NCI-H1417 treated with DMSO at 0.1 percent for 48 hours (cell line): ENCODE results near the gene ARHGAP26.
"Not testable (repeated sequence)": the region's sequence is repeated elsewhere in the genome, so short reads cannot be mapped to it uniquely, and the experiment has no call there.

ENCODE experiments used
- DNase-seq: peaks from one replicate; lab custom pipeline; 2025; lab: John Stamatoyannopoulos, UW

Gene ARHGAP26

DNA sequence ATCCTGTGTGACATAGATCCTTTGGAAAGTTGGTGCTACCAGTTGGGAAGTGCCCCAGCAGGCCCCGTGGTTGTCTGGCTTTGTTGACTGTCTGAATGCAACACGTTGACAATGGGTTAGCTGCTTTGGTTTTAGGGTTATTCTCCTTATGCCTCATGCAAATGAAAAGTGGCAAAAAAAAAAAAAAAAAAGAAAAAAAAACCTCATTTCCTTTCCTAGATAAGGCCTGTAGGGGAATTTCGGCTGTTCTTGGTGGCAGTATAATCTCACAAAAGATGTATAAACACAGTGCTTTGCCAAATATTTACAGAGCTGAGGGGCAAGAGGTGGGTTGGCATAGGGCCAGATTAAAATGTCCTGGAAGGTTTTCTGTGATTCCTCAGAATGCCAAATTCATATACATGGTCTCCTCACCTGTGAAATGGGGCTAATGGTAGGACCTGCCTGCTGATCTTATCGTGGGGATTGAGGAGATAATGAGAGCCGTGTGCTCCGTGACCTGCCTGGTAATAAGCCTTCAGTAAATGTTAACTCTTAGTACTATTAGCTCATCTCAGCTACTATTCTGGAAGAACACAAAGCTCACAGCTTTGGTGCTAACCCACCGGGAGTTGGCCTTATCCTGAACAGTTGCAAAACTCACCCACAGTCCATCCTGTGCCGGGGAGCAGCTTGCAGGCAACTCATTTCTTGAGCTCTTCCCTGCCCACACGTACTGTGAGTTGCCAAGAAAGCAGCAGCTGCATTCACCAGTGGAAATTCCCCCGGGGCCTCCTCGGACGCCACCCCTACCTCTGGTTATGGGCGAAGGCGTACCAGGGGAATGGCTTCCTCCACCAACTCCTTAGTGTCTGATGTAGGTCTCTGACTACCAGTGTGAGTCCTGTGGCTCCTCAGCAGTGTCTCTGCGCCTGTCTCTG lies 413.0 kb downstream of the ARHGAP26 start:
- no peak for DNase-seq

DNA sequence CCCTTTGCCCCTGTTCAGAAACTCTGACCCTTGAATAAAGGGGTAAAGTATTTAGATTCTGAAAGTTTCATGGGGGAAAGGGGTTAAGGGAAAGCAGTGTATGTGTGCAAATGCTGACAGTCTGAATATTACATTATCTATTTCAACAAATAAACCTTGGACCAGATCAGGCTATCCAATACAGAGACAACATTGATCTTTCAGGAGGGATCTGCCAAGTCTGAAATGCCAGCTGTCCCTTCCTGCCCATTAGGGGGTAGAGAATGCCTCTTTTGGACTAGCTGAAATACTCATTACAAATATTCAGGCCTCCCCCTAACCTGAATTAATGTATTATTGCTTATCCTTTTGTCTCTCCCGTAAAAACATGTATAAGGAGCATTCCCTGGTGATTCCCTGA lies 413.8 kb downstream of the ARHGAP26 start:
- no peak for DNase-seq

DNA sequence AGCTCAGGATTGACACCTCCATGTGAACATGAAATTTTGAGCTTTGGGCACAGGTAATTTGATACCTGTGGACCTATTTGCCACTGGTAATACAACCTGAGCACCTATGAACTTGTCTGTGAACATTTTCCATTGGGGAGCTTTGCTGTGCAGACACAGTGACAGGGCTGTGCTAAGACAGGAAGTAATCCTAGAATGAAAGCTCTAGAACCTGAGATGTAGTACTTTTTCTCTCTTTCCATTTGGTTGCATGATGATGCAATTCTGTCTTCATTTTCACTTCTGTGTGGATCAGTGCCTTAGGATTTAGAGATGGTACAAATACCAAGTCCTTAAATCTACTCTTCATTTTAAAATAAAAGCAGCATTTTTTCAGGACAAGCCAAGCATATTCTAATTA lies 416.4 kb downstream of the ARHGAP26 start:
- DNase-seq = no peak

DNA sequence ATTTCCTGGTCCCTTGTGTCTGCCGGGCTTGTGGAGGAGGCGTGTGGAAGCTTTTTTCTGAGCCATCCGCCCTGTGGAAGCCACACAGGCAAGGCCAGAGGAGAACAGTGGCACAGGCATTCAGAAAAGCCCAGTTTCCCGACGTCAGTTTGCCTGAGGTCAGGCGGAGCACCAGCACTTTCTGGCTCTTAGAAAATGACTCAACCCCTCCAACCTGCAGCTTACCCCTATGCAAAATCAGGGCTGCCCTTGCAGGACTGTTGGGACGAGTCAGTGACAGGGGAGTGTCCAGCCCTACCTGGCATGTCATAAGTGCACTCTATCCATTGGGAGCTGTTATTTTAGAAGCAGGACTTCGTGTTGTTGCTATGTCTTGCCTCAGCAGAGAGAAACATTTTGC lies 417.3 kb downstream of the ARHGAP26 start:
- DNase-seq = no peak

GRCh38 chr5:143188083-143188482 lies 417.9 kb downstream of the ARHGAP26 start:
- no peak for DNase-seq

- no peak for DNase-seq
These were observed 418.5 kb downstream of the ARHGAP26 start for GRCh38 chr5:143188692-143189091.

- no peak for DNase-seq
These were observed 420.2 kb downstream of the ARHGAP26 start for GRCh38 chr5:143190260-143190810.

DNA sequence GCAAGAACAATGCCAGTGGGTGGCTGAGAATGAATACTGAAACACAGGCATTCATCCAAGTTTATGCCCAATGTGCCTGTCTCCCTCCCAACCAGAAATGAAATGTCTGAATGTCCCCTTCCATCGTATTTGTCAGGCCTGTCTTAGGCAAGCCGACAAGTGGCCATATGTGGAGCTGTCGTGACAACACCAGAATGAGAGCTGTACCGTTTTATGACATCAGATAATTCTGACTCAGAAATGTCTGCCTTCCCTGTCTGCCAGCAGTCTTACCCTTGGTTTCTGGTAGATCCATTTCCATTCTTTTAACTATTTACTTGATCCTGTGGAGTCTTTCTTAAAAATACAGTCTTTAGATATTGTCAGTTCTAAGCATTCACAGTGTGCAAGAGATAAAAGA lies 421.5 kb downstream of the ARHGAP26 start:
- no peak for DNase-seq

GRCh38 chr5:143192191-143192900 lies 422.2 kb downstream of the ARHGAP26 start:
- no peak for DNase-seq

- no peak for DNase-seq
These were observed 424.0 kb downstream of the ARHGAP26 start for GRCh38 chr5:143194206-143194605.

DNA sequence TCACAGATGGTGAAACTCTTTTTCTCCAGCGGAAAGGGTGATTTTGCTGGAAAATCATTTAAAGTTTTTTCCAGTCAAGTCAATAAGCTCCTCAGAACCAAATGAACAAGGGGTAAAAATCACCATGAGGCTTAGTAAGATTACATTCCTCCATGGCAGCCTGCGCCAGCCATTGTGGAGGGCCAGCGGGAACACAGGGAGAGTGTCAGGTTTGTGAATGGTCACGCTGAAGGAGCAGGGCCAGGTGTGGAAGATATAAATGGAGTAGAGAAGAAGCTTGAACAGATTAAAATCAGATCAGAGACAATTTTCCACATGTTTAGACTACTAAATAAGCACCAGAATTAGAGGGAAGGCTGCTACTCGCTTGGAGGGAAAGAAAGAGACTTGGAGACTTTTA lies 424.5 kb downstream of the ARHGAP26 start:
- DNase-seq = no peak

DNA sequence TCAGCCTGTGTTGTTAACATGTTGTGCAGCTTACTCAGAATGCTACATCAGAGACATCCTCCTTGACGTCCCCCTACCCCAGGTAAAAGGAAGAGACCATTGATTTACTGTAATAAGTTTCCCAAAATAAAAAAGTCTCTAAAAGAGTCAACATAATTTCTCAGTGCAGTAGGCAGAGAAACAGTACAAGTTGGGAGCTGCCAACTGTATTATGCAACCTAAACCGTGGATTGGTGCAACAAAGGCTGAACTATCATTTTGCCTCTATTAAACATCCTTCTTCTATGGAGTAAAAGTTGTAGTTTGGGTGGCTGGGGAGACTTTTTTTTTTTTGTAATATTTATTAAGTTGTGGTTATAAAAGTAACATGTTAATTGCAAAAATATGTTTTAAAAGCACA lies 425.3 kb downstream of the ARHGAP26 start:
- DNase-seq = no peak

DNA sequence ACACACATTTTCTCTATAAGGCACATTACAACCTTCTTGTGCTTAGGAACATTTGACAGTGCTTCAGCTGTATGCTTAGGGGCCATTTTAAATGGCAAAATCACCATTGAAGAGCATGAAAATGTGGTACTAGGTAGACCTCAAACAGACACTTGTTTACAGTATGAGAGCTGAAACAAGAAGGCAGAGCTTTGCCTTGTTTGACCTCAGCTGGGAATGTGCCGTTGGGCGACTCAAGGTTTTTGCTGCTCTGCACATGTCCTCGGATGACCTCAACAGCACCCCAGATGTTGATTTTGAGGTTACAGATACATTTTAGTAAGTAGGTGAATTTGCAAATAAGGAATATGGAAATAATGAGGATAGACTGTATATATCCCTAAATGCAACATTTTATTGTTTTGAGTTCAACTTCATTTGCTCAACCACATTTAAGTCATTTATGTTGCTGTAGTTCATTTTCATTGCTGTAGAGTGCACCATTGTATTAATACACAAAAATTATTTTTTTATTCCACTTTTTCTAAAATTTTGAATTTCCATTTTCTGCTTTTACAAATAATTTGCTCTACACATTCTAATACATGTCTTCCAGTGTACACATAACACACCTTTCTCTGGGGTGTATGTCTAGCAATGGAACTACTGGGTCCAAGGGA lies 426.6 kb downstream of the ARHGAP26 start:
- DNase-seq = no peak

- DNase-seq = no peak
These were observed 427.1 kb downstream of the ARHGAP26 start for GRCh38 chr5:143197260-143197656.

GRCh38 chr5:143198332-143198731 lies 428.2 kb downstream of the ARHGAP26 start:
- no peak for DNase-seq

DNA sequence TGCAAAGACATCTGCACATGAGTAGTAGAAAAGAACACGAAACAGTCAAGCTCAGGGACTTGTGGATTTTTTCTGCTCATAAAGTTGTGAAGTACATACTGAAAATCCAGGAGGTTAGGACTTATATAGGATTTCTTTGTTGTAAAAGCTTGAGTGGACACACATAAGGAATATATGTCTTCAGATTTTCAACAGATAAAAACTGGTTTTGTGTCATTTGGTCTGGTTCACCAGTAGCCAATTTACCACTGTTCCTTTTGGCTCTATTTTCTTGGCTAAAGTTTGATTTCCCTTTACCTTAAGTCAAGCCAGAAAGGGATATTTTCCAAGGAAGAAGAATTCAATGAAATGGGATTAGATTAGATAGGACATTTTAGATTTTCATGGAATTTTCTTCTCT lies 429.0 kb downstream of the ARHGAP26 start:
- no peak for DNase-seq

DNA sequence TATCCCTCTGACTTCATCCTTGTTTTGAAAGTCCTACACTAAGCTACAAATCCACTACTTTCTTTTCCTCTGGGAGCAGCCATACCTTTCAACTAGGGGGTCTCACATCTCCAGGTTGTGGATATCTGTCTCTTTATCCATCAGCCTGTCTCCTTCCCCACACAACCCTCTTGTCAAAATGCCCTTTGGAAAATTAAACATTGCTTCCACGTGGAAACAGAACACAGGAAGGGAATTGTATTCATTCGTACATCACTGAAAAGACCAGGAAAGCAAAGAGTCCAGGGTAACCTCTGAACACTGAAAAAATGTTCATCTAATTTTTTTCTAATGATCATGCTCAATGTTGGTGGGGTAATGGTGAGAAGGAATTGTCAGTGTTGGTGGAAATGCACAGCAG lies 429.7 kb downstream of the ARHGAP26 start:
- DNase-seq = no peak

DNA sequence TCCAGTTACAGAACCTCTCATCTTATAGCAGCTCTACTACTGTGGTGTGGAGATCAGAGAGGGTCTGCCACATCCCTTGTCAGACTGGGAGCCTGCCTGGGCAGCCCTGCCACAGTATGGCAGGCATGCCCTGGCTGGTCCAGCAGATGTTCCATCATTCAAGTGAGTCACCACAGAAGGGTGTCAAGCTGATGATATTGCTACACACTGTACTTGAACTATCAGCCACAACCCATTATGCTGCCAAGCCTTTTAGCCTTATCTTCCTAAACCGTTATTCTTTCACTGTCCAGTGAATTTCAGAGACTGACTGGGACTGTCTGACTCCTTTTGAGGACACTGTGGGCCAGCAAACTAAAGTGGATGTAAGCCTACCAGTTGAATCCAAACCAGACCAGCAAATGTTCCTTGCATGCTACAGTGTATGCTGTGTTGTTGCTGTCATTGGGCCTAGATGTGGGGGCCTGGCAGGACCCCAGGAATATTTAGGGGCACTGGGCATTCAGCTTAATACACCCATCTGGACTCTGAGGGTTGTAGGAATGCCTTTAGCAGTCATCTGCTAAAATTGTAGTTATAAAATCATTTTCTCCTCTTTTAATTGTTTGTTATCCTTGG lies 430.7 kb downstream of the ARHGAP26 start:
- DNase-seq = no peak

- no peak for DNase-seq
These were observed 431.4 kb downstream of the ARHGAP26 start for GRCh38 chr5:143201589-143201988.

- not testable (repeated sequence) for DNase-seq
These were observed 433.3 kb downstream of the ARHGAP26 start for GRCh38 chr5:143203301-143203956.

DNA sequence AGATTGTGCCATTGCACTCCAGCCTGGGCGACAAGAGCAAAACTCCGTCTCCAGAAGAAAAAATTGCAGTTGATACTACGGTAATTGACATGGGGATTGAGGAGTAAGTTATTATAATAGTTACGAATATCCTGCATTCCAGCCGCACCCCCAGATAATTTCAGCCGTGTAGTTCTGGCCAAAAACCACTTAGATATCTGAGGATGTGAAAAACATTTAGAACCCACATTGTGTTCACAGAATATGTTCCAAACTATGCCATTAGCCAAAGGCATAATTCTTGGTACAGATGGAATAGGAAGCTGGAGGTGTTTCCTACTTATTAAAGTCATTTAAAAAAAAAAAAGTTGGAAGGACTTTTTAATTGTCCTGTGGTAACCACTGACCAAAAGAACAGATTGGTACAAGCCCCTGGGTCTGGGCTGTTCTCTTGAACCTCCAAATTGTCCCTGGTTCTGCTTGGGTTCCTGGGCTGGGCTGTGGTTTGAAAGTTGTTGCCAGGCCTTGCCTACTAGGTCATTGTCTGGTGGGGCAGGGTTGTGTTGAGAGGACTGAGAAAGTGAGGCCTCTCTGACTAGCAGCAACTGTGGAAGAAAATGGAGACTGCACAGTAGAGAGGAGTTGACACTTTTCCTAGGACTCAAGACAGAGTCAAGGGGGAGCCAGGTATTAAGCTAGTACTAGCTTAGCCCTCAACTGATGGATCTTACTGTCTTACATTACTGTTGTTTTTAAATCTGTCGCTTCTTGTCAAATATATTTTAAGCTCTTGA lies 434.5 kb downstream of the ARHGAP26 start:
- no peak for DNase-seq
